Measurements from ENCODE around the gene MSH6. TPM values are rescaled to one million over a fixed set of nuclear protein-coding genes. Genes with fewer than 3 reads are reported as not detected.

The MSH6 gene
- total RNA-seq, 1 experiment from 2014 or later: 108 TPM

DNA sequence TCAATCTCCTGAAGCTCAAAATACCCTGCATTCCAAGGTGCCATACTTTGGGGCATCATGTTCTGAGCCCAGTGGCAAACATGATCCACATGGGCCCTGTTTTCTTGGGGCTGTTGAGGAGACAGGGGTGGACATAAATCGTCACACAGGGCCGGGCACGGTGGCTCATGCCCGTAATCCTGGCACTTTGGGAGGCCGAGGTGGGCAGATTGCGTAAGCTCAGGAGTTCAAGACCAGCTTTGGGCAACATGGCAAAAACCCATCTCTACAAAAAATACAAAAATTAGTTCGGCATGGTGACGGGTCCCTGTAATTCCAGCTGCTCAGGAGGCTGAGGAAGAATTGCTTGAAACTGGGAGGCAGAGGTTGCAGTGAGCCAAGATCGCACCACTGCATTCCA lies 13.6 kb upstream of the MSH6 start:
- peaks cover 10% of the 10 kb centered on the region for H3K9me3 Mint-ChIP-seq (ENCODE audit: unreplicated experiment)
- H3K9me3 ChIP-seq: peaks cover 7% of the 10 kb centered on the region
- no peak overlapping the region for H3K4me3 ChIP-seq (ENCODE audit: low read depth, low read length)
- TF ChIP-seq, protein P1, sequence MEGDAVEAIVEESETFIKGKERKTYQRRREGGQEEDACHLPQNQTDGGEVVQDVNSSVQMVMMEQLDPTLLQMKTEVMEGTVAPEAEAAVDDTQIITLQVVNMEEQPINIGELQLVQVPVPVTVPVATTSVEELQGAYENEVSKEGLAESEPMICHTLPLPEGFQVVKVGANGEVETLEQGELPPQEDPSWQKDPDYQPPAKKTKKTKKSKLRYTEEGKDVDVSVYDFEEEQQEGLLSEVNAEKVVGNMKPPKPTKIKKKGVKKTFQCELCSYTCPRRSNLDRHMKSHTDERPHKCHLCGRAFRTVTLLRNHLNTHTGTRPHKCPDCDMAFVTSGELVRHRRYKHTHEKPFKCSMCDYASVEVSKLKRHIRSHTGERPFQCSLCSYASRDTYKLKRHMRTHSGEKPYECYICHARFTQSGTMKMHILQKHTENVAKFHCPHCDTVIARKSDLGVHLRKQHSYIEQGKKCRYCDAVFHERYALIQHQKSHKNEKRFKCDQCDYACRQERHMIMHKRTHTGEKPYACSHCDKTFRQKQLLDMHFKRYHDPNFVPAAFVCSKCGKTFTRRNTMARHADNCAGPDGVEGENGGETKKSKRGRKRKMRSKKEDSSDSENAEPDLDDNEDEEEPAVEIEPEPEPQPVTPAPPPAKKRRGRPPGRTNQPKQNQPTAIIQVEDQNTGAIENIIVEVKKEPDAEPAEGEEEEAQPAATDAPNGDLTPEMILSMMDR (IDR thresholded peaks at IDR 0.05; ENCODE audit: insufficient read depth in 1 of 2, low read depth in 1 of 2, low read length in 1 of 2, severe bottlenecking in 1 of 2, unreplicated experiment in 1 of 2): no peak
- H3K36me3 Mint-ChIP-seq (ENCODE audit: insufficient read depth, unreplicated experiment): no peaks in the 10 kb centered on the region
- intact Hi-C loops (cut with micrococcal nuclease; ENCODE audit: unreplicated experiment): loop anchor here (5.0 to 10.0 kb wide), 4 partner anchors 52 to 382 kb away; no protein-coding TSS in a partner anchor
- no peak overlapping the region for H3K27ac Mint-ChIP-seq (ENCODE audit: unreplicated experiment)
- no peaks in the 10 kb centered on the region for H3K36me3 ChIP-seq (ENCODE audit: control insufficient read depth, insufficient read depth, low read length)
- no peaks in the 10 kb centered on the region for H3K27me3 Mint-ChIP-seq (ENCODE audit: insufficient read depth, unreplicated experiment)
- no peaks in the 10 kb centered on the region for H3K27me3 ChIP-seq (replicated peaks; ENCODE audit: control insufficient read depth, insufficient read depth, low read length)
- H3K4me1 ChIP-seq: peaks cover 8% of the 10 kb centered on the region; the same call in 1 of the 2 replicates
- CTCF ChIA-PET: interaction anchor here (1.5 kb wide), 1 partner anchor 116 kb away, joined by 3 read pairs; no protein-coding TSS in a partner anchor
- no peak overlapping the region for H3K4me3 Mint-ChIP-seq (ENCODE audit: unreplicated experiment)
- peaks cover 6% of the 10 kb centered on the region for H3K4me1 Mint-ChIP-seq (ENCODE audit: low read depth, unreplicated experiment)
- no peak for DNase-seq
- no TSS peak for BruUV-seq (replicated peaks)
- POLR2A ChIA-PET: no interaction called here

DNA sequence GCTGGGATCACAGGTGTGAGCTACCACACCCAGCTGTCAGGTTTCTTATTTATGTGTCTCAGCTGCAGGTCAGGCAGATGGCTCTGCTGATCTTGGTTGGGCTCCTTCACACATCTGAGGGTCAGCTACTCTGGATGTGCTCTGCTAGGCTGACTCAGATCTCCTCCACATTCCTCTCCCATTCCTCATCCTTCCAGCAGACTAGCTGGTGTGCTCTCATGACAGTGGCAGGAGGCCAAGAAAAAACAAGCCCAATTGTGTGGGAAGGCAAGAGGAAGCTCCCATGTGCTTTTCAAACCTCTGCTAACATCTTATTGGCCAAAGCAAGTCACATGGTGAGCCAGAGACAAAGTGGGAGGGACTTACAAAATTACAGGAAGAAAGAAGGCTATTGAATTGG lies 11.7 kb upstream of the MSH6 start:
- Mint-ChIP-seq H3K4me3 (ENCODE audit: unreplicated experiment) (no peak overlapping the region), H3K27ac (ENCODE audit: unreplicated experiment) (no peak overlapping the region), H3K4me1 (ENCODE audit: low read depth, unreplicated experiment) (no peaks in the 10 kb centered on the region), H3K27me3 (ENCODE audit: insufficient read depth, unreplicated experiment) (no peaks in the 10 kb centered on the region), H3K36me3 (ENCODE audit: insufficient read depth, unreplicated experiment) (no peaks in the 10 kb centered on the region), H3K9me3 (ENCODE audit: unreplicated experiment) (peaks cover 10% of the 10 kb centered on the region)
- DNase-seq: no peak
- Histone ChIP-seq H3K9me3 (peaks cover 7% of the 10 kb centered on the region), H3K4me1 (peaks cover 10% of the 10 kb centered on the region), H3K36me3 (ENCODE audit: control insufficient read depth, insufficient read depth, low read length) (no peaks in the 10 kb centered on the region), H3K27me3 (replicated peaks; ENCODE audit: control insufficient read depth, insufficient read depth, low read length) (no peaks in the 10 kb centered on the region), H3K4me3 (ENCODE audit: low read depth, low read length) (no peak overlapping the region)
- TF ChIP-seq, protein P1 (IDR thresholded peaks at IDR 0.05; ENCODE audit: insufficient read depth in 1 of 2, low read depth in 1 of 2, low read length in 1 of 2, severe bottlenecking in 1 of 2, unreplicated experiment in 1 of 2): no peak
- ChIA-PET CTCF (no interaction called here), POLR2A (no interaction called here)
- no TSS peak for BruUV-seq (replicated peaks)
- intact Hi-C loops (cut with micrococcal nuclease; ENCODE audit: unreplicated experiment): no loop called here

DNA sequence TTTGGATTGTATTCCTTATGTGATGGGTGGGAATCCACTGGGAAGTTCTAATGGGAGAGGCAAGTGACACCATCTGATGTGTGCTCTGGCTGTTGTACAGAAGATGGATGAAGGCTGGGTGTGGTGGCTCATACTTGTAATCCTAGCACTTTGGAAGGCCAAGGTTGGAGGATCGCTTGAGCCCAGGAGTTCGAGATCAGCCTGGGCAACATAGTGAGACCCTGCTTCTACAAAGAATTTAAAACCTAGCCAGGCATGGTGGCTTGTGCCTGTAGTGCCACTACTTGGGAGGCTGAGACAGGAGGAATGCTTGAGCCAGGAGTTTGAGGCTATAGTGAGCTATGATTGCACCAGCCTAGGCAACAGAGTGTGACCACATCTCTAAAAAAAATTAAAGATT lies 10.6 kb upstream of the MSH6 start:
- ChIA-PET POLR2A (no interaction called here), CTCF (no interaction called here)
- Histone ChIP-seq H3K9me3 (peaks cover 7% of the 10 kb centered on the region), H3K4me1 (peaks cover 17% of the 10 kb centered on the region), H3K36me3 (ENCODE audit: control insufficient read depth, insufficient read depth, low read length) (no peaks in the 10 kb centered on the region), H3K27me3 (replicated peaks; ENCODE audit: control insufficient read depth, insufficient read depth, low read length) (no peaks in the 10 kb centered on the region), H3K4me3 (ENCODE audit: low read depth, low read length) (no peak overlapping the region)
- H3K36me3 Mint-ChIP-seq (ENCODE audit: insufficient read depth, unreplicated experiment): no peaks in the 10 kb centered on the region
- H3K27ac Mint-ChIP-seq (ENCODE audit: unreplicated experiment): no peak overlapping the region
- no peak overlapping the region for H3K4me3 Mint-ChIP-seq (ENCODE audit: unreplicated experiment)
- H3K27me3 Mint-ChIP-seq (ENCODE audit: insufficient read depth, unreplicated experiment): no peaks in the 10 kb centered on the region
- H3K9me3 Mint-ChIP-seq (ENCODE audit: unreplicated experiment): peaks cover 10% of the 10 kb centered on the region
- no peaks in the 10 kb centered on the region for H3K4me1 Mint-ChIP-seq (ENCODE audit: low read depth, unreplicated experiment)
- BruUV-seq (replicated peaks): no TSS peak
- intact Hi-C loops (cut with micrococcal nuclease; ENCODE audit: unreplicated experiment): no loop called here
- TF ChIP-seq, protein P1 (IDR thresholded peaks at IDR 0.05; ENCODE audit: insufficient read depth in 1 of 2, low read depth in 1 of 2, low read length in 1 of 2, severe bottlenecking in 1 of 2, unreplicated experiment in 1 of 2): no peak
- DNase-seq: no peak
